OCI-M2 (cell line): ENCODE data around the gene TLE3.

Experiments
- DNase-seq: peaks from one replicate; lab custom pipeline; 2025; ENCODE audit not compliant: unreplicated experiment; lab: John Stamatoyannopoulos, UW

TLE3 gene

DNA sequence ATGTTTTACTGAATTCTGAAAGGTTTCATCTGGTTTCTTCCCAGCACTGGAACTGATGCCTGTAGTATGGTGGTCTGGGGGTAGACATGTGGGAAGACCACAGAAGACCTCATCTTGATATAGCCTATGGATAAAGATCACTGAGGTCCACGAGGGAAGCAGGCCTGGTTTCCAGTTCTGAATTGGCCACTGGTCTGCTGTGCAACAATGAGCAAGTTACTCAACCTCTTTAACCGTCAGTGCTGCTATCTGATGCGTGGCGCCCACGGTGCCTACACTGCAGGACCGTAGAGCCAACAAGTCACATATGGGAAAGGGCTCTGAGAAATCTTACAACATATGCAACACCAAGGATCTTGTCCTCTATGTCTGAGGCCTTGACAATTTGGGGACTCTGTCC is 13.3 kb downstream of the TLE3 start:
- no peak for DNase-seq

DNA sequence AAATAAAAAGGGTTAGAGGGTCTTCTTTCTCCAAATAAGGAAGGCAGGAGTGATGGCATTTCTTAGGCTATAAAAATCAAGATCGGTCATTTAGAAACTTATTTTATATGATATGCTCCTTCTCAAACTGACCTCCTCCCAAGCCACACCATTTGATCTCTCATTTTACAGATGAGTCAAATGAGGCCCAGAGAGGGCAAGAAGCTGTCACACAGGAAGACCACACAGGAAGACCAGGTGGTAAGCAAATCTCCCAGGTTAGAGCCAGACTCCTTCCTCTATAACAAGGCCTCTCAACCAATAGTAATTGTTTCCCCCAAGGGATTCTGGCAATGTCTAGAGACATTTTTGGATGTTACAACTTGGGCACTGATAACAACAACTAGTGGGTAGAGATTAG is 13.8 kb downstream of the TLE3 start:
- DNase-seq: no peak

DNA sequence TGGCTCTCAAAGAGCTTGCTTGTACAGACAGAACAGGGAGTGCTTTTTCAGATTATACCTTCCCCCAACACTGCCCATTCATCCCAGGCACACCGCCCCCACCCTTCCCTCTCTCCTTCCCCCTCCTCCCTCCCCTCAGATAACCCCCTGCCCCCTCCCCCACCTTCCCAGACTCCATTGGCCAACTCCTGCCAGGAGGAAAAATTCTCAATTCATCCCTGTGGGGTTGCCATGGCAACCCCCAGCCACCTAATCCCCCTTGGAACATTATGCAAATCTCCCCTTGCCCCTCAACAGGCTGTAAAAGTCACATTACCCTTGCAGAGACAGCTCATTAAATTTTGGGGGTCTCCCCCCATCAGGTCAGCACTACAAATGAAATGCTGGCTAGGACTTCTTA is 14.3 kb downstream of the TLE3 start:
- no peak for DNase-seq

GRCh38 chr15:70082281-70082900 is 15.3 kb downstream of the TLE3 start:
- no peak for DNase-seq

DNA sequence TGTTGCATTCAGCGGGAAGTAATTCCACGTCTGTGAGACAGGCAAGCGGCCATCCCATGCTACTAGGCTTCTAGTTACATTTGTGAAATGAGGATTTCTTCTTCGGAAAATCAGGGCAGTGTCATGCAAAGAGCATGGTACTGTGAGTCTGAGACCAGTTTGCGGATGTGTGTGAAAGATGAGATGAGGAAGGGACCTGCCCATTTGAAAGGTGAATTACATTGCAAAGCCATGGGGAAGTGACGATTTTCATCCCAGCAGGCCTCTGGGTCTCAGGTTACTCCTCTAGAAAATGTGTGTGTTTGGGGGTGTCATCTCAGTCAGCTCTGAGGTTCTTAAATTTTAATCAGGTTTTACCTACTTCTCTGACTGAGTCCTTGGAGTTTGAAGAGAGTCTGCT is 16.1 kb downstream of the TLE3 start:
- DNase-seq: no peak

- no peak for DNase-seq
Measured at GRCh38 chr15:70080347-70080746, 17.4 kb downstream of the TLE3 start.

DNA sequence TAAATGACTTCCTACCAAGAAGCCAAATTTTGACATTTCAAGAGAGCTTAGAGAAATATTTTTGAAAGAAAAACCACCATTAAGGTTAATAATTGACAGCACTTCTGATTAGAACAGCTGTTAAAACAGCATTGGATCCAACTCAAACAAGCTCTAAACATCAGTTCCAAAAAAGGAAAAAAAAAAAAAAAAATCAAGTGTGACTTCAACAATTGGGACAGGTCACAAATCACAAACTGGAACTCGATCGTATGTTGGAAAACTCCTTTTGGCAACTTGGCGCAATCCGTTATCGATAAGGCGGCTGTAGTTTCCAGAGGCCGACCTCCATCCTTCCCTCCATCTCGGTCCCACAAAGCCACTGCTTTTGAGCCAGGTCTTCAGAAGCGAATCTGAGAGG is 17.8 kb downstream of the TLE3 start:
- DNase-seq: no peak

- no peak for DNase-seq
Measured at GRCh38 chr15:70078578-70079417, 18.9 kb downstream of the TLE3 start.

DNA sequence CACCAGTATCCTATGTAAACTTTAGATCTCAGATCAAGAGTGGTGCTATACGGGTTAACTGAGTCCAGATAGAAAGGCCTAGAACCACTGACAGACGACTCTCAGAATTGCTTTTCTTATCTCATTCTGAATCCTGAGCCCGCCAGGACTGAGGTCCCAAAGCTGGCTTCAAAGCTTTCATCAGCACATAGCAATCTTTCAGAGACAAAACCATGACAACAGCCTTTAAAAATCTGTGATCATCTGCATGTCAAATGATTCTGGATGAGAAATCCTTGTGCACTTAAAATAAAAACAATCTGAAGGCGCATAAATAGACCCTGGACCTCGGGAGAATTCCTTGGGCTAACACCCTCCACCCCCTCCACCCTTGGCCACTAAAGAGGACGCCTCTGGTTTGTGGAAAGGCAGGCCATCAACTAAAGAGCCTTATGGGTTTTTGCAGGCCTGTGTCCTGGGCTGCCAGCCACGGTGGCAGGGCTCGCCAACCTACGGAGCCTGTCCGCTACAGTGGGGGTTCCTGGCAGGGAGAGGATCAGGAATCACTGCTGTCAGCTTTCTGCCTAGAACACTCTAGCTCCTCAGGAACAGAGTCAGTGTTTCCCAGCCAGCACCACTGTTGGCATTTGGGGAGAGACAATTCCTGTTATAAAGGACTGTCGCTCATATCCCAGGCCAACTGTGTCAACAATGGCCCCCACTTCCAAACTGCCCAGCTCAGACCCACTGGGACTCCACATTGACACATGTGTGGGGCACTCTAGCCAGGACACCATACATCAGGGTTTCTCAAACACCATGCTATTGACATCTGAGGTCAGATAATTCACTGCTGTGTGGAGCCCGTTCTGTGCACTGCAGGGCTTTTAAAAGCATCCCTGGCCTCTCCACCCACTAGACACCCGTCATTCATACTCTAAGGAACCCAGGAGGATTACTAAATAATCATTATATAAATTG is 20.2 kb downstream of the TLE3 start:
- DNase-seq: no peak

GRCh38 chr15:70074380-70074779 is 23.3 kb downstream of the TLE3 start:
- no peak for DNase-seq

GRCh38 chr15:70072479-70072878 is 25.2 kb downstream of the TLE3 start:
- no peak for DNase-seq

DNA sequence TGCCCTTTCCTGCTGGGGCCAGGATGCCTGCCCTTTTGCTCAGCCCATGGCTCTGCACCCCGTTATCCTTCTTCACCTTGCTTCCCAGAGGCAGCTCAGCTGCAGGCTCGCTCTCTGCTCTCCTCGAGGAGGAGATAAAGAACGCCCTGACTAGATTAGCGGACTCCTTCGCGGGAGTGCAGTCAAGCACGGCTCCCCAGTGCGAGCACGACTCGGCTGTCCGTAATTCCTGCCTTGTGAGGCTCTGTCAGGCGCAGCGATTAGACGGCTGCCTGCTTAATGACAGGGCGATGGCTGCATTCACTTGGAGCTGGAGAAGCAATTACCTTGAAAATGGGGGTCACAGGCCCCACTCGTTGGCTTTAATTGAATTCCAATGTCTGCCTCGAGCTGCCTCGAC is 25.9 kb downstream of the TLE3 start:
- DNase-seq: no peak

DNA sequence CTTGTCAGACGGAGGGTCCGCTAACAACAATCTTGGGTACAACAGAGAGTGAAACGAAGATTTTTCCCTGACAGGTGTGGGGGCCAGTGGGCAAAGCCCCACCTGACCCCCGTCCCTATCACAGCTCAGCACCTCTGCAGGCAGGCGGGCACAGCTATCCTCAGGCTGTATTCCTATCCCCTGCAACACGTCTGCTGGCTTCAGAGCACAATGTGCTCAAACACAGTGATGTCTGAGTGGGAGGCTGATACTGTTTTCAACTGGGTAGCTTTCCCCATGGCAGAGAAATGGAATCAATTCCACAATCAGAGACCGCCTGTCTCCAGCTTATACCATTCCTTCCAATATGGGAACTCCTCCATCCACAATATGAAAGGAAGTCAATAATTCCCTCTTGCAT is 28.0 kb downstream of the TLE3 start:
- DNase-seq: no peak

GRCh38 chr15:70068783-70069565 is 28.7 kb downstream of the TLE3 start:
- no peak for DNase-seq

DNA sequence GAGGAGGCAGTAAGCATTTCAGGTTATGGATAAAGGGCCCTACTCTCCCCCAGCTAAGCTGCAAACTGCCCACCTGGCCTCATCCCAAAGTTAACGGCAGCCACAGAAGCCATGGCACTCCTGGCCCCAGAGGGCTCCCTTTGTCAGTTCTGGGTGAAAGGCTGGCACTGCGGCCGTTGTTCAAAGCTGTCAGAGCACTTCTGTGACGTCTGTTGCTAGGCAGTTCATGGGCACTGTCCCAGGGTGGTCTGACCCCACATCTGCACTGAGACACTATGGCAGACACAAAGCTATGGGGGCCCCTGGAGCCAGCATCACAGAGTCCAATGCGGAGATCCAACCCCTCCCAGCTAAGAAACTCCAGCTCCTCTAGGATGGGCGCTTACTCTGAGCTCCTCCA is 30.0 kb downstream of the TLE3 start:
- DNase-seq: no peak

DNA sequence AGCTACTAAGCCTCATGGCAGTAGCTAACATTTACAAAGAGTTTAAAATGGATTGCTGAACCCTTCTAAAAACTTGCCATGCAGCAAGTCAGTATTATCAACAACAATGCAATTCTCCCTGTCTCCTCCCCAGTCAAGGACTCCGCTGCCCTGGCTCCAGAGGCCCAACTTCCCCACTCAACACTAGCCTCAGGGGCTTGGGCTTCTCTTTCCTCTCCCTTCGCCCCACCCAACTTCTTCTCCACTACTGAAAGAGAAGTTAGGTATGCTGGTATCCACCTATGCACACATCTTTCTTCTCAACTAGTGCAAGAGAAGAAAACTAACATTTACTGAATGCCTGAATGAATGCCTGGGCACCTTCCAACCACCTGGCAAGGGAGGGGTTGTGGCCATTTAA is 30.7 kb downstream of the TLE3 start:
- DNase-seq: no peak

- DNase-seq: no peak
Measured at GRCh38 chr15:70066447-70066846, 31.3 kb downstream of the TLE3 start.

GRCh38 chr15:70066004-70066403 is 31.7 kb downstream of the TLE3 start:
- no peak for DNase-seq

DNA sequence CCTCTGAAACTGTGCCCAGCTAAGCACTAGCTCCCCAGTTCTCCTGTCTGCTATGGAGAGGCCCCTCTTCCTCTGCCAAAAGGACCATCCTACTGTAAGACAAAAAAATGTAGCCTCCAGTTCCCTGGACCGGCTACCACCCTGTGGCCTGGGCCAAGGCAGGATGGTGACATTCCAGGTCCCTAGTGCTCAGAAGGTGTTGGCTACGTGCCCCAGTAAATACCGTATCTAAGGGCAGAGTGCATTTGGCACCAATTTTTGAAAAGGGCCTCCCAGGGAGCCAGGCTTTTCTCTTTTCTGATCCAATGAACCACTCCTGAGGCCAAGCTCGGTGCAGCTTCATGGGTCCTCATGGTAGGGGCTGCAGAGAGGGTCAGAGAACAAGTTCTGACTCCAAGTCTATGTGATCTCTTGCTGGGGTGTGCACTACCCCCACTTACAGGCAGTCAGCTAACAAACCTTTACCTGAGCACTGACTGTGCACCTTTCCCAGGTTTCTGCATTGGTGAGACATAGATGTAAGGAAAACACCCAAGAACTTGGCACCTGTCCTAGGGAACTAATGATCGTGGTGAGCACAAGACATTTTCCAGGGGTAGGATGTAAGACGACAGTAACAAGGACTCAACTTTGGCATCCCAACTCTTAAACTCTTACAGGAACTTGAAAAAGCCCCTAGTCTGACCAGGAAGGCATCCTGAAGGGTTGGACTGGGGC is 32.6 kb downstream of the TLE3 start:
- no peak for DNase-seq

DNA sequence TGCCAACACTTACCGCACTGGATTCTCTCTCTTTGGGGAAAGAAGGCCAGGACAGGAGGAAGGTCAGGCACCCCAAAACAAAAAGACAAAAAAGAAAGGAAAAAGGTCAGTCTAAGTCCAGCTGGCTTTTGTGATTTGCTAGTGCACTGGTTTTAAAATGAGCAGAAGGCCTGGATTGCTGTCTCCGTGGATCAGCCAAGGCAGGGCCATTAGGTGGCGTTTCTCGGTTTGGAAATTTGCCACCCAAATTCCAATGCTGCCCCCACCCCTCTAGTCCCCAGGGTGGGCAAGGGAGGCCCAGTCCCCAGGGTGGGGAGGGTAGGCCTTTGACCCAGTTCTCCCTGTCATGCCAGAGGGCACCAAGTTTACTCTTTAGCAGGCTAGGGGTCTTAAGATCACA is 33.3 kb downstream of the TLE3 start:
- no peak for DNase-seq
